22Rv1 (cell line): ENCODE data around the gene SPAG7.

Experiments
- CTCF ChIP-seq: fragments of 450-650 bp; IDR thresholded peaks from 2 replicates; pipeline ENCODE4 v1.5.1; 2017; ENCODE audit warnings: mild to moderate bottlenecking
- ZFX ChIP-seq: fragments of 450-650 bp; IDR thresholded peaks from 2 replicates; pipeline ENCODE4 v1.6.1; 2017; ENCODE audit warnings: antibody characterized with exemption, borderline replicate concordance

- TF ChIP-seq CTCF (no peak), ZFX (no peak)
These were observed 35.7 kb downstream of the SPAG7 start, which contains the start of gene GP1BA for GRCh38 chr17:4931963-4932362.
